HG02588 (cell line): ENCODE data around the gene HS6ST3.

Experiments used
- ATAC-seq: cut with Tn5 transposase; IDR thresholded peaks from one replicate; pipeline ENCODE4 v1.9.1; 2021; ENCODE audit warnings: mild to moderate bottlenecking, moderate library complexity; ENCODE audit not compliant: unreplicated experiment

Gene HS6ST3

GRCh38 chr13:96816261-96816660 is 726.4 kb downstream of the HS6ST3 start:
- ATAC-seq, result no peak

- ATAC-seq, result no peak
Measured at GRCh38 chr13:96816874-96817273, 727.0 kb downstream of the HS6ST3 start.

GRCh38 chr13:96817336-96817941 is 727.5 kb downstream of the HS6ST3 start:
- ATAC-seq, result no peak

GRCh38 chr13:96819375-96819774 is 729.5 kb downstream of the HS6ST3 start:
- no peak for ATAC-seq

DNA sequence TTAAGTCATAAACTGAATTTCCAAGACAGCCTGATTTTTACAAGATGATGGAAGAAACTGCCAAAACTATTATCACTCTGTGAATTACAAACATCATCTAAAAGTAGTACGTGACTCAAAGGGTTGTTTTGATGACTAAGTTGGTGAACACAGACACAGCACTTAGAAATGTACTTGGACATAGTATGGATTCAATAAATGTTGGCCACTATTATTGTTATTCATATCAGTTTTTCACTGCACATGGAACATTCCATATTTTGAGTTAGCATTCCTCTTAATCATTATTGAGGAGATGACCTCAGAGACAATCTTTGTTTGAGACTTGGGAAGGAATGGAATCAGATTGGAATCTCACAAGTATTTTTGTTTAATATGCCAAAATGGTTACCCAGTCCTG is 731.5 kb downstream of the HS6ST3 start:
- no peak for ATAC-seq

- ATAC-seq, result no peak
Measured at GRCh38 chr13:96821971-96822370, 732.1 kb downstream of the HS6ST3 start.

DNA sequence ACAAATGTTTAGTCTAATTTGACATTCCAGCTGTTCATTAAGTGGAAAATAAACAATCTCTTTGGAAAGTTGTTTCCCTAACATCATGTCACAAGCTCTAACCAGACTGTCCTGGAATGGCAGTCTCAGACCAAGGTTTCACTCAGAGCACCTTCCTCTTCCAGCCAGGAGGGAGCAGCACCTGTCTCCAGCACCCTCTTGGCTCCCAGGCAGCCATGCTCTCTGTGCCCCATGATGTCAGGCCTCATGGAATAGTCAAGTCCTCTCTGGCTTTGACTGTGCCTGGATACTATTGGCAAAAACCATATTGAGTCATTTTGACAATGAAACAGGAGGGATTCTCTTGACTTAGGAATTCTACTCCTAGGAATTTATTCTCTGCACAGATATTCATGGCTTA is 733.0 kb downstream of the HS6ST3 start:
- ATAC-seq, result peak; percentile 62

- no peak for ATAC-seq
Measured at GRCh38 chr13:96824140-96824539, 734.2 kb downstream of the HS6ST3 start.

DNA sequence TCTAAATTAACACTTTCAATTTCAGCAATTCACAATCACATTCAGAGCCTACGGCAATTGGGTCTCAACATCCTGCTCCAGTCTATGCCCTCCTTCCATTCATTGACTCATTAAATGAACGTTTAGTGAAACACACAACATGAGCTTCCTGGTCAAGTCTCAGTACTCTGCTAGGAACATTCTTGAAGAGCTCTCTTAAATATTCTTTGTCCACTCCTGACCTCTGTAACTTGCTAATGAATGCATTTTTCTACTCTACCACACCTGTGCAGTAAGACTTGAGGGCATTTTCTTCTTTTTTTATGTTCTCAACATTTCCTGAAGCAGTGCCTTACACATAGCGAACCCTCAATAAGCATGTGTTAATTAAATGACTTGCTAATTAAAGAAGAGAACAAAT is 735.7 kb downstream of the HS6ST3 start:
- ATAC-seq, result no peak

DNA sequence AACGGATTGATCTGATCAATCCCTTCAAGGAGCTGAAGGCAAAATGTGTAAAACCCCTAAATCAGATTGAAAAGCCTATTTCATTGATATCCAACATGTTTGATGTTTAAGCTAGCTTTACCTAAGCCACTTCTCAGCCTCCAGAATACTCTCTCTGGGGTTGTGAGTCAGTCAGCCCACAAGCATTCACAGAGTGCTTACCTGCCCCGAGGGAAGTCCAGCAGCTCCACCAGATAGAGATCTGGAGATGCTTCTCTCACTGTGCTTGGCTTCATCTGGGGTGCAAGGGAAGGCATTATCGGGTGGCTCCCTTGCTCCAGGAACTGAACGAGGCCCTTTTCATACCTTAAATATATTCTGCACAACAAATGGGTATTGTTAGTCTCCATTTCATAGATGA is 744.7 kb downstream of the HS6ST3 start:
- ATAC-seq, result no peak

DNA sequence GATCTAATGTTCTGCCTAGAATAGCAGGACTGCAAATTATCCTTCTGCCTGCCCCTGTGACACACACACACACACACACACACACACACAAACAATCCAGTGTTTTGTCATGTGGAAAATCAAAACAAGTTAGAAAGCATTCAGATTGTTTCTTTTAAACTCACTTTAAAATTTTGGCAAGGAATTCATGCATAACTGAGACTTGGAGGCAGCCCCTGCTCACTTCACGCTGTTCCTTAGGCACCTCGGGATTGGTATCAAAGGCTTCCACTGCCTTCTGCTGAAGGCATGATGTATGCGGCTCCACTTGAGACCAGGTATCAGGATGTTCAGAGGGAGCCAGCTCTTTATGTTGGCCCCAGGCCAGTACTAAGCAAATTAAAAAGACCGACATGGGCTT is 745.6 kb downstream of the HS6ST3 start:
- no peak for ATAC-seq

DNA sequence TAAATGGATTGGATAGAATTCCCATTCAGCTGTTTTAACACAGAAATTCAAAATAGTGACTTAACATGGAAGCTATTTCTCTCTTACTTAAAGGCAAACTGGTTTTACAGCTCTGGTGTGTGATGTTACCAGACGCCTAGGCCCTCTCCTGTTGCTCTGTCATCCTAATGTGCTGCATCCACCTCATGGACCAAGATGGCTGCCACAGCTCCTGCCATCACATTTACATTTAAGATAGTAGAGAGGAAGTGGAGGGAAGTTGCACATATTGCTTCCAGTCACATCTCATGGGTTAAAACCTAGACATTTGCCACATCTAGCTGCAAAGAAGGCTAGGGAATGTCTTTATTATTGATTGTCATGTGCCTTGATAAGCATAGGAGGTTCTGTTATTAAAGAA is 746.8 kb downstream of the HS6ST3 start:
- no peak for ATAC-seq

DNA sequence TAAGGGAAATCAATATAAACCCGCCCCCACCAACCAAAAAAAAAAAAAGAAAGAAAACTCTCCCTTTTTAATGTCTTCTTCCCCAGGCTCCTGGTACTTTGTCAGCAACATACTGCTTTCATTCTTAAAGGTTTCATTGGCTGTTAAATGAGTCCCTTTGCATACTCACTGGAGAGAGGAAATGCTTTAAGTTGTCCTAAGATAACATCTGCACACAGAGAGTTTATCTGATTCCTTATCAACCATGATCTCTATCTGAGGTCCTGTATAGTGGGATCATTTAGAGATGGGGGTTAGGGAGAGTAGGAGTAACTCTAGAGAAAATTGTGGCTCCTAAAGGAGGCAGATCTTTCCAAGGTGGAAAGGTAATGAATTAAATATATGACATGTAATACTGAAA is 747.9 kb downstream of the HS6ST3 start:
- ATAC-seq, result no peak

DNA sequence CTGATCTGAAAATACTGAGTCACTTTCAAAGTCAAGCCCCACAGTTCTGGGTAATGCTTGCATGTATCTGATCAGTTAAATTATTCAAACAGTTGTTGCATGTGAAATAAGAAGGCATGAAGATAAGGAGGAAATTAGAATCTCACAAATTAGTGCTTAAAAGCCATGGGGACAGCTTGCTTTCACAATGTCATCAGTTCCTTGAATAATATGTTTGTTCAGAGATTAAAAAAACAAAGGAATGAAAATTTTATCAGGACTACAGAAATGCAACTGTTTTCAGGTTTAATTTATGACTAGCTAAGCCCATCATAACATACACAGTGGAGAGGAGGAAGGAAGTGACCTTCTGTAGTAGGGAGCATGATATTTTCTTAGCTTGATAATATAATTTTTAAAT is 754.3 kb downstream of the HS6ST3 start:
- no peak for ATAC-seq

DNA sequence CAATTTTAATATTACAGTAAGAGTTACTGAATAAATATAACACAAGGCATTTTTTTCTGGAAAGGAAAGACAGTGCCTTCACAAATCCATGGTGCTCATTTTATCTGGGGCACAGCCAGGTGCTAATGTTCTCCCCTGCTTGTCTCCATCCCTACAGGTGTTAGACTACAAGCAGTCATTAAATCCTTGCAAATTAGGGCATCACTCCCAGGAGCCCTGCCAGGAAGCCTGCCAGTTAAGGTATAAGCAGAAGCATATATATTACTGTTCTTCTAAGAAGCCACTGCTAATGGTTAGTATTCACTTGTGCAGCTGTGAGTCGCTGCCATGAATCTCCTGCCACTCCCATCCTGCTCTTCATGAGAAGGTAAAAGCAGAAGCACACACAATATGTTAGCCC is 754.7 kb downstream of the HS6ST3 start:
- ATAC-seq, result no peak

DNA sequence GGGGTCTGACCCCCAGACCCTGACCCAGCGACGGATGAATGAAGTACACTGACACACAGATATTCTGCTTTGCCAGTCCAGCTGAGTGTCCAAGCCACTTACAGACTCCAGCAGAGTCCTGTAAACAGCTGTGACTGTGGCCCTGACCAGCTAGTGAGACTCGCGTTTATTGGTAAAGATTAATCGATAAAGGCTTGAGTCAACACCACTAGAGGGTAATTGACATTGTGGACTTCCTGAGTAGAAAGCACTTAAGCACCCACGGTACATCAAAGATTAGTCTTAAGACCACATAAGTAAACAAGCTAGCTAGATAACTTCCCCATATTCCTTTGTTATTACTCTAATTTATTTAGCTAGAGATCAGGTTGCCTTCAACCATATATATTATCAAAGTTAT is 758.4 kb downstream of the HS6ST3 start:
- ATAC-seq, result no peak

- no peak for ATAC-seq
Measured at GRCh38 chr13:96849091-96849490, 759.2 kb downstream of the HS6ST3 start.

DNA sequence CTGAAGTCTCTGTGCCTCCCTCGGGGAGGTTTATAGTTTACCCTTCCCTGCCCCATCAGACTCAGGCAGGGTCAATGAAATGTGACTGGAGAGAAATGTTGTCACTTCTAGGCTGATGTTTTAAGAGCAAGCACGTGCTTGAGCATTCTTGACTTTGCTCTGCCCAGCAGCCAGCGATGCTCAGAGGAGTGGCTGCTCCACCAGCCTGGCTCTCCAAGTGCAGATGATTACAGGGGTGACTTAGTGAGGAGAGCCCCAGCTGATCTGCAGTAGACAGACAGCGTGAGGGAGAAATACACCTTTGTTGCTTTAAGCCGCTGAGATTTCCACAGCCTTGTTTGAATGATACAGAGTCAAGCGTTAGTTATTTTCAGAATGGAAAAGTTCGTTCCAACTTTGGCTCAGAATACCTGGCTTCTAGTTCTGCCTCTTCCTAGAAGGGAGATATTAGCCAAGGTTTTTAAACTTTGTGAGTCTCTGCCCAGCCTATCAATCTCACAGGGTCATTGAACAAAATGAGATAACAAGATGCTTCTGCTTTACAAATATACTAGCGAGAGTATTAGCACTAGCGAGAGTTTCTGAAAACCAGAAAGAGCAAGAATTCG is 760.7 kb downstream of the HS6ST3 start:
- no peak for ATAC-seq

GRCh38 chr13:96851856-96852445 is 762.0 kb downstream of the HS6ST3 start:
- ATAC-seq, result no peak

DNA sequence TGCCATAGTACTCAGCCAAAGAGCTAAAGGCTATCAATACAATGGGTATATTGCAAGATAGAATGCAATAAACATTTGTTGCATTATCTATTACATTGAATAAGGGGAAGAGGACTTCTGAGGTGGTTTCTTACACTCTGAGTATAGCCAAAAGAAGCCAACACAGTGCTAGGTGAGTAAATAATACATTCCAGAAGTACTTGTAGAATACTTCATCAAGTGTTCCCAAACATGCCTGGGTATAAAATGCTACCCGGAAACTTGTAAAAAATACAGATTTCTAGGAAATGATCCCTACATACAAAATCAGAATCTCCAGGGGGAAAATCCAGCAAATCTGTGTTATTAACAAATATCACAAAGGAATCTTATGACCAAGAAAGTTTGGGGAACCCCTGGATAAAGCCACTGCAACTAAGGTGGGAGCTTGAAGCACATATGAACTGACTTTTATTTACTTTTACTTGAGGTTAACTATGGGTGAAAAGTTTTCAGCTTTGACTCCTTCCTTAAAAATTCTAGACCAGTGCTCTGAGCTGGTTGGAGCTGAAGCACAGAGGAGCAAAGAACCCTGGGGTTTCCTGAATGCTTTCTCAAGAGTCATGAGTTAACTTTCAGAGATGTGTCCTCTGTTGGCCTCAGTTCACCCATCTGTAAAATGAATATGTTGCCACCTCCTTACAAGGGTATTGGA is 768.4 kb downstream of the HS6ST3 start:
- ATAC-seq, result no peak

DNA sequence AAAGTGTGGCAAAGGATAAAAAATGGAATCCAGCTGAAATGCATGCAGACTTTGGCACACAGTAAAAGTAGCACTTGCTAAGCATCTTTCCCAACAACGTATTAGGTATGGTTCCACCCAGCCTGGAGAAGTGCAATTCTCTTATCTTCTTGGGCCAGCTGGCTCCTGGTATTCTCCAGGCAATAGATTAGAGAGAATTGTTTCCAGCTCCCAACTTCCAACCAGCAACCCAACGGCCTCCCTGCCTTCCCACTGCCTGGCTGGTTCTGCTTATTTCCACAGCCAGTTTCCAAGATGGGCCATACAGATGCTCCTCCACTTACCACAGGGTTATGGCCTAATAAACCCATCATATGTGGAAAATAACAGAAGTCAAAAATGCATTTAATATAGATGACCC is 771.0 kb downstream of the HS6ST3 start:
- ATAC-seq, result no peak

- no peak for ATAC-seq
Measured at GRCh38 chr13:96862093-96862492, 772.2 kb downstream of the HS6ST3 start.
